Activated T-cell treated with anti-CD3 and anti-CD28 coated beads, Interleukin-2, amount 50 U/mL, for 4 hours (primary cell): ENCODE measurements around the gene DNAH7. TPM values are rescaled to one million over a fixed set of nuclear protein-coding genes. Genes with fewer than 3 reads are reported as not detected.

Experiments
- ATAC-seq, 2 donors: fragments of 200-7000 bp; cut with Tn5 transposase; one replicate each; pipeline ENCODE4 v1.10.0; 2021
- DNase-seq: peaks from one replicate; pipeline ENCODE4 v3.0.0-alpha.2; 2020
- H3K27me3 Mint-ChIP-seq: one replicate; pipeline ENCODE4 v1.8.0; 2021; ENCODE audit warnings: low read depth, mixed read lengths
- H3K36me3 Mint-ChIP-seq: one replicate; pipeline ENCODE4 v1.8.0; 2022; ENCODE audit warnings: mixed read lengths; ENCODE audit not compliant: insufficient read depth
- H3K4me1 Mint-ChIP-seq: one replicate; pipeline ENCODE4 v1.8.0; 2021; ENCODE audit warnings: low read depth, mixed read lengths
- H3K4me3 Mint-ChIP-seq: one replicate; pipeline ENCODE4 v1.8.0; 2021; ENCODE audit warnings: mild to moderate bottlenecking, moderate library complexity, mixed read lengths
- H3K9me3 Mint-ChIP-seq: one replicate; pipeline ENCODE4 v1.8.0; 2021; ENCODE audit warnings: mixed read lengths
- total RNA-seq, 3 donors: library from RNA; stranded (reverse); gene quantifications; one replicate each; pipeline ENCODE4 v1.2.1, GENCODE V29; 2021

DNAH7 gene
- total RNA-seq, 3 donors from 2014 or later = 0.26 TPM; not detected in 2

- Mint-ChIP-seq H3K9me3 (no peaks in the 10 kb centered on the region), H3K4me1 (no peaks in the 10 kb centered on the region)
- no peak for ATAC-seq
Measured at GRCh38 chr2:195810340-195811098, 258.1 kb downstream of the DNAH7 start.

GRCh38 chr2:195808189-195808588 lies 260.4 kb downstream of the DNAH7 start:
- Mint-ChIP-seq H3K27me3 (peaks cover 8% of the 10 kb centered on the region), H3K4me1 (no peaks in the 10 kb centered on the region), H3K36me3 (no peaks in the 10 kb centered on the region), H3K9me3 (no peaks in the 10 kb centered on the region), H3K4me3 (no peak overlapping the region)
- no peak for ATAC-seq
- no peak for DNase-seq

More at GRCh38 chr2:195810340-195811098, 258.1 kb downstream of the DNAH7 start:
- H3K36me3 Mint-ChIP-seq = no peaks in the 10 kb centered on the region
- peaks cover 8% of the 10 kb centered on the region for H3K27me3 Mint-ChIP-seq
- DNase-seq = no peak
- no peak overlapping the region for H3K4me3 Mint-ChIP-seq

GRCh38 chr2:195805283-195805976 lies 263.2 kb downstream of the DNAH7 start:
- H3K36me3 Mint-ChIP-seq = no peaks in the 10 kb centered on the region
- H3K9me3 Mint-ChIP-seq = no peaks in the 10 kb centered on the region

DNA sequence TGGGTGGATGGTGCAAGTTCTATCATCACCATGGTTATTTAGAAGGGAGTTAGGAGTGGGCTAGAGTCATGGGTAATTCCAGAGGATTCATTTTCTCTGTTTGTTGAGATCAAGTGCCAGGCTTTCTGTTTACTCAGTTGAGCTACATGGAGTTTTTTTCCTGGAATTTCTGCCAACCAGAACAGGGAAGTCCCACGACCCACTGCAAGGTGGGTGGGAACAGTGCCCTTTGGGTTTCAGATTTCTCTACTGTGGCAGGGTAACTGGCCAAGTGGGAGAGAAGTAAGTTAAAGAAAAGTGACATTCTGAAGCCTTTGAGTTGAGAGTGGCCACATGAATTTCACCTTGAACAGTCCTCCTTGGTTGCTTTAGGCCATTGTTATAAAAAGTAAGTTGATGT lies 272.8 kb downstream of the DNAH7 start:
- ATAC-seq (no peak), DNase-seq (no peak)
- Mint-ChIP-seq H3K9me3 (no peaks in the 10 kb centered on the region), H3K36me3 (no peaks in the 10 kb centered on the region), H3K4me3 (no peak overlapping the region), H3K4me1 (no peaks in the 10 kb centered on the region), H3K27me3 (no peaks in the 10 kb centered on the region)

More at GRCh38 chr2:195805283-195805976, 263.2 kb downstream of the DNAH7 start:
- no peak overlapping the region for H3K4me3 Mint-ChIP-seq
- H3K27me3 Mint-ChIP-seq = peaks cover 7% of the 10 kb centered on the region
- H3K4me1 Mint-ChIP-seq = no peaks in the 10 kb centered on the region
- no peak for DNase-seq
- no peak for ATAC-seq

GRCh38 chr2:195793881-195794280 lies 274.8 kb downstream of the DNAH7 start:
- no peak overlapping the region for H3K4me3 Mint-ChIP-seq
- no peak for ATAC-seq
- no peaks in the 10 kb centered on the region for H3K27me3 Mint-ChIP-seq
- H3K36me3 Mint-ChIP-seq = no peaks in the 10 kb centered on the region
- H3K9me3 Mint-ChIP-seq = peaks cover 10% of the 10 kb centered on the region
- H3K4me1 Mint-ChIP-seq = no peaks in the 10 kb centered on the region
- no peak for DNase-seq

GRCh38 chr2:195782156-195782555 lies 286.5 kb downstream of the DNAH7 start:
- Mint-ChIP-seq H3K9me3 (no peaks in the 10 kb centered on the region), H3K36me3 (no peaks in the 10 kb centered on the region), H3K4me1 (no peaks in the 10 kb centered on the region), H3K4me3 (no peak overlapping the region), H3K27me3 (no peaks in the 10 kb centered on the region)
- ATAC-seq (no peak), DNase-seq (no peak)

DNA sequence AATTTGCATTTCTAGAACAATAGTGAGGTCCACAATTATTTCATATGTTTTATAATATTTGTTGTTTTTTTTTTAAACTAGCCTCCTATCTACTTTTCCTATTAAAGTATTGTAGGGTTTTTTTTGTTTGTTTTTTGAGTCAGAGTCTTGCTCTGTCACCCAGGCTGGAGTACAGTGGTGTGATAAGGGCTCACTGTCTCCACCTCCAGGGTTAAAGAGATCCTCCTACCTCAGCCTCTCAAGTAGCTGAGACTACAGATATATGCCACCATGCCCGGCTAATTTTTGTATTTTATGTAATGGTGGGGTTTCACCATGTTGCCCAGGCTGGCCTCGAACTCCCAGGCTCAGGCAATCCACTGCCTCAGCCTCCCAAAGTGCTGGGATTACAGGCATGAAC lies 289.1 kb downstream of the DNAH7 start:
- no peak for DNase-seq
- Mint-ChIP-seq H3K4me3 (no peak overlapping the region), H3K9me3 (no peaks in the 10 kb centered on the region), H3K36me3 (no peaks in the 10 kb centered on the region), H3K4me1 (no peaks in the 10 kb centered on the region), H3K27me3 (no peaks in the 10 kb centered on the region)
- no peak for ATAC-seq

DNA sequence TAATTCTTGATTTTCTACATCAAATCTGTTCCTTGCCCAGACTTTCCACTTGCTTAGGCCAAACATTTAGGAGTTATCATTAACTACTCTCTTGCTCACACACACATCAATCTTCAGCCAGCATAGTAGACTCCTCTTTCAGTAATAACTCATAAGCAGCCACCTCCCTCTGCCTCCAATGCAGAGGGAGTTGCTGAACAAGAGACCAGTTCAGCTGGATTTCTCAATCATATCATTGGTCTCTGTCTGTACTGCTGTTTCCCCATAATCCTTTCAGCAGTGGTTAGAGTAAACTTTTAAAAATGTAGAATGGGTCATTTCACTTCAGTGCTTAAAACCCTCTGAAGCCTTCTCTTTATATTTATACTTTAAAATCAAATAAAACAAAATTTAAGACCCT lies 298.7 kb downstream of the DNAH7 start:
- Mint-ChIP-seq H3K36me3 (no peaks in the 10 kb centered on the region), H3K9me3 (peaks cover 9% of the 10 kb centered on the region), H3K27me3 (no peaks in the 10 kb centered on the region), H3K4me3 (no peak overlapping the region), H3K4me1 (no peaks in the 10 kb centered on the region)
- DNase-seq (no peak), ATAC-seq (no peak)

GRCh38 chr2:195768431-195768830 lies 300.2 kb downstream of the DNAH7 start:
- Mint-ChIP-seq H3K4me3 (no peak overlapping the region), H3K9me3 (peaks cover 19% of the 10 kb centered on the region), H3K36me3 (no peaks in the 10 kb centered on the region), H3K4me1 (no peaks in the 10 kb centered on the region), H3K27me3 (no peaks in the 10 kb centered on the region)
- DNase-seq (no peak), ATAC-seq (no peak)

DNA sequence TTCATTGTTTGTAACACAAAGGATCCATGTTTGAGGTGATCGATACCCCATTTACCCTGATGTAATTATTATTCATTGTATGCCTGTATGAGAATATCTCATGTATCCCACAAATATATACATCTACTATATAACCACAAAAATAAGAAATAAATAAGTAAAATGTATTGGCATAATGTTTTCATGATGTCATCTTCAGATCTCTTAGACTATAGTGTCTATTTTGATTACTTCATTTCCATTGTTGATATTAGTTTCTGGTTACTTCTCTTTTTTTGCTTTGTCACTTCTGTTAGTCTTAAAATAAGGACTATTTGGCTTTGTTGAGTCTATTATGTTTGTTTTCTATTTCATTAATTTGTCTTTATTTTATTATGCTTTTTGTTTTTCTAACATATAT lies 301.9 kb downstream of the DNAH7 start:
- peaks cover 4% of the 10 kb centered on the region for H3K36me3 Mint-ChIP-seq
- no peak overlapping the region for H3K4me3 Mint-ChIP-seq
- peaks cover 36% of the 10 kb centered on the region for H3K9me3 Mint-ChIP-seq
- no peaks in the 10 kb centered on the region for H3K4me1 Mint-ChIP-seq
- no peaks in the 10 kb centered on the region for H3K27me3 Mint-ChIP-seq
- DNase-seq (no peak), ATAC-seq (no peak)

DNA sequence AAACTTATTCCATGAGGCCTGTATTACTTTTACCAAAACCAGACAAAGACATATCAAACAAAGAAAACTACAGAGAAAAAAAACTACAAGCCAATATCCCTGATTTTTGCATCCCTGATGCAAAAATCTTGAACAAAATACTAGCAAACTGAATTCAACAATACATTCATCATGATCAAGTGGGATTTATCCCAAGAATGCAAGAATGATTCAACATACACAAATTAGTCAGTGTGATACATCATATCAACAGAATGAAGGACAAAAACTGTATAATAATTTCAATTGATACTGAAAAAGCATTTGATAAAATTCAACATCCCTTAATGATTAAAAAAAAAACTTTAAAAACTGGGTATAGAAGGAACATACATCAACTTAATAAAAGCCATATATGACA lies 304.8 kb downstream of the DNAH7 start:
- no peak for DNase-seq
- H3K4me1 Mint-ChIP-seq = no peaks in the 10 kb centered on the region
- no peak for ATAC-seq
- H3K36me3 Mint-ChIP-seq = peaks cover 4% of the 10 kb centered on the region
- H3K27me3 Mint-ChIP-seq = no peaks in the 10 kb centered on the region
- no peak overlapping the region for H3K4me3 Mint-ChIP-seq
- peaks cover 52% of the 10 kb centered on the region for H3K9me3 Mint-ChIP-seq

GRCh38 chr2:195759877-195760276 lies 308.8 kb downstream of the DNAH7 start:
- H3K27me3 Mint-ChIP-seq = no peaks in the 10 kb centered on the region
- no peak overlapping the region for H3K4me3 Mint-ChIP-seq
- H3K4me1 Mint-ChIP-seq = no peaks in the 10 kb centered on the region
- ATAC-seq (no peak), DNase-seq (no peak)
- peaks cover 42% of the 10 kb centered on the region for H3K9me3 Mint-ChIP-seq
- H3K36me3 Mint-ChIP-seq = peaks cover 5% of the 10 kb centered on the region

GRCh38 chr2:195758846-195759245 lies 309.8 kb downstream of the DNAH7 start:
- H3K9me3 Mint-ChIP-seq = peaks cover 36% of the 10 kb centered on the region
- no peaks in the 10 kb centered on the region for H3K4me1 Mint-ChIP-seq
- DNase-seq = no peak
- H3K27me3 Mint-ChIP-seq = no peaks in the 10 kb centered on the region
- ATAC-seq = no peak
- no peak overlapping the region for H3K4me3 Mint-ChIP-seq
- peaks cover 5% of the 10 kb centered on the region for H3K36me3 Mint-ChIP-seq

- Mint-ChIP-seq H3K4me3 (no peak overlapping the region), H3K27me3 (no peaks in the 10 kb centered on the region), H3K9me3 (peaks cover 14% of the 10 kb centered on the region), H3K4me1 (no peaks in the 10 kb centered on the region), H3K36me3 (peaks cover 1% of the 10 kb centered on the region)
- ATAC-seq (no peak), DNase-seq (no peak)
Measured at GRCh38 chr2:195756218-195756942, 312.3 kb downstream of the DNAH7 start.
